HG03103 (cell line): ENCODE measurements around the gene HPD.
A peak's percentile ranks its signal among the peaks of the same experiment; 100 is the strongest.
"Not testable (repeated sequence)": the region's sequence is repeated elsewhere in the genome, so short reads cannot be mapped to it uniquely, and the experiment has no call there.

Experiments
- ATAC-seq: cut with Tn5 transposase; IDR thresholded peaks from one replicate; pipeline ENCODE4 v1.9.1; 2021; ENCODE audit warnings: low read depth; ENCODE audit not compliant: unreplicated experiment

Gene HPD

DNA sequence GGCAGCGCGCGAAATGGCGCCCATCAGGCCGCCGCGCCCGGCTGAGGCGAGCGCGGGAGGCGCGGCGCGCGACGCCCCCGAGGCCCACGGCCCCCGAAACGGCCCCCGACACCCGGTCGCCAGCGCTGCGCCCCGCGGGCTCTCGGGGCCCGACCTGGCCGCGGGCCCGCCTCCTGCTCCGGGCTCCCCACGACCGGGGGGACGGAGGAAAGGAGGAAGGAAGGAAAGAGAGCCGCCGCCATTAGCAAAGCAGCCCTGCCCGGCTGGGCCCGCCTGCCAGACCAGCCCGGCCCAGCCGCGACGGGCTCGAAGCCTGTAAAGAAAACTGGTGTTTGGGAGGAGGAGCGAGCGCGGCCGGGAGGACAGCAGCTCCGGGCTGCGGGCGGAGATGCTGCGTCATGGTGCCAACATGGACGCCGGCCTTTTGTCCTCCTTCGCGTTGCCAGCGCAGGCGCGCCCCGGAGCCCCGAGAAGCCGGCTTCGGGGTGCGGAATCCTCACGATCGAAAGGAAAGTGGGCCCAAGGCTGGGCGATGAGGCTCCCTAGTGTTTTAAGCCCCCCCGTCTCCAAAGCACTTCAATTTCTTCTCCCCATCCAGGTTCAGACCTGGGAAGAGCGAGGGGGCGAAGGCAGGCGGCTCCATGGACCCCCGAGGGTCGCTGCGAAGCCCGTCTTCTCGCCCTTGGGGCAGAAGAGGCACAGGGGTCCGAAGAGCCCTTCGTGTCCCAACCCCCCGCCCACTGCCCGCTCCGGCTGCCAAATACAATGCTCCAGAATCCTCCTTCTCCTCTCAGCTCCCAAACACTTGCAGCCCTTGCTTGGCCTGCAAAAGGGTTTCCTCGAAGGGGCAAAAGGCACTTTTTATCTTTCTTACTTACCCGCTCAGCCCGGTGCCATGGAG lies 57.7 kb downstream of the HPD start:
- no peak for ATAC-seq

DNA sequence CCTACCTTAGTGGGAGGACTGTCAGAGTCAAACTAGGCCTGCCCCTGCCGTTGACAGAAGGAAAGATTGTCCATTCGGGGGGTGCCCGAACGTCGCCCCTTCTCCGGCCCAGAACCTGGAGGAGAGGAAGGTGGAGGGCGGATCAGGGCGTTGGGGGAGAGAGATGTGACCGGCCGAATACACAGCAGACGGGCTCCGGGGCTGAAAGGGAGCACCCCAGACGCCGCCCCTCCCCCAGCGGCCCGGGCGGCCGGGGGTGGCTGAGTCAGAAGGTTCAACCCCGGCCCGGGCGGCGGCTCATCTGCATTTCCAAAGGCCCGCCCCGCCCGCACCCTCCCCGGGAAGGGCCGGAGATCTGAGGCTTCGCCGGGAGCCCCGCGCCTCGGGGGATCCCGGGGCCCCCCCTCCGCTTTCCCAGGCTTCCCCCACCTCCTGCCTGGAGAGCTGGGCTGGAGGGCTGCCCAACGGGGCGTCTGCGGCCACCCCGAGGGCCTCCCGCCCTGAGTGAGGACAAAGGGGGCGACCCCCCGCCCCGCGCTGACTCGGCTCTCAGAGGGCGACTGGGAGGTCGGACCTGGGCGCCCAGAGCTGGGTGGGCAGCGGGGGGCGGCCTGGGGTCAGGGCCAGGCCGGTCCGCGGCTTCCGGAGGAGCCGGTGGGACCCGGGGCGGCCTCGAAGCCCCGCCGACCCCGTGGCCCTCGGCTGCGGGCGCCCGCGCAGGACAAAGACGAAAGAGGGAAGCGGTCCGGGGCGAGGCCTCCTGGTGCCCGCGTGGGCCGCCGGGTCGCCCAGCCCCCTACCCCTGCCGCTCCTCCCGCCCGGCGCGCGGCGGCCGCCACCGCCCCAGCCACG lies 58.6 kb downstream of the HPD start:
- no peak for ATAC-seq

DNA sequence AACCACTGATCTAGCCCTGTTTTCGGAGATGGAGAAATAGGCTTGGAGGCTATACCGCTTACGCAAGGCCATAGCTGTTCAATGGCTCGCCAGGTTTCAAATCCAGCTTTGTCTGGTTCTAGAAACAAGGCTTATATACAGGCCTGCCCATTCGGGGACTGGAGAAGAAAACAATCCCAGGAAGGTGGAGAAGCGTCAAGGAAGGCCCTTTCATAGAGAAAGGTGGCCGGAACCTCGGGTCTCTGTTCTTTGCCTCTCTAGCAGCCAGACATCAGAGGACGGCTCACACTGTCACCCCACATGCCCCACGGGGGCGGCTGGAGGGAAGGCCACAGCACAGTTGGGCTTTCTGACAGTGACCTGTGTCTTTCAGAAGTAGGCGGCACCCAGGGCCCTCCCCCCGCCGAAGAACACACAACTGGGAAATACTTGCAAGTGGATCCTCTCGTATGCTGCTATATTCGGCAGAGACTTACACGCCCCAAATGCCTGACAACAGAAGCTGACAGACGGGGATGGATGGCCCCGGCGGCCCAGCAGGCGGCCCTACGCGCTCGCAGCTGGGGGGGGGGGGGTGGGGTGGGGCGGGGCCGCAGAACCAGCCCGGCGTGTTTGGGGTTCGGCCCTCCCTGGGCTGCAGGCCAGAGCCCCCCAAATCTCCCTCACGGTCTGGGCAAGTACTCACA lies 59.4 kb downstream of the HPD start:
- ATAC-seq: no peak

DNA sequence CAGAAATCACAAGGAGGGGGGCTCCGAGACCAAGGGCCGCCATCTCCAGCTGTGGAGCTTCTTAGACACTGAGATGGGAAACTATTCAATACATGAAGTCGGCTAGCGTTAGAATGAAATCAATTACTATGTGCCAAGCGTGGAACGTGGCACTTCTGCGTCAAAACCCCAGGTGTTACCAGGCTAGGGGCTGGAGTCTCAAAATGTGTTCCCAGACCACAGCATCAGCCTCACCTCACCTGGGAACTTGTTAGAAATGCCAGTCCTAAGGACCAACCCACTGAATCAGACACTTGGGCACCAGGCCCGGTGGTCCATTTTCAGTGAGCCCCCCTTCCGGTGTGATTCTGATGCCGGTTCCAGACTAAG lies 59.9 kb downstream of the HPD start:
- ATAC-seq: no peak

DNA sequence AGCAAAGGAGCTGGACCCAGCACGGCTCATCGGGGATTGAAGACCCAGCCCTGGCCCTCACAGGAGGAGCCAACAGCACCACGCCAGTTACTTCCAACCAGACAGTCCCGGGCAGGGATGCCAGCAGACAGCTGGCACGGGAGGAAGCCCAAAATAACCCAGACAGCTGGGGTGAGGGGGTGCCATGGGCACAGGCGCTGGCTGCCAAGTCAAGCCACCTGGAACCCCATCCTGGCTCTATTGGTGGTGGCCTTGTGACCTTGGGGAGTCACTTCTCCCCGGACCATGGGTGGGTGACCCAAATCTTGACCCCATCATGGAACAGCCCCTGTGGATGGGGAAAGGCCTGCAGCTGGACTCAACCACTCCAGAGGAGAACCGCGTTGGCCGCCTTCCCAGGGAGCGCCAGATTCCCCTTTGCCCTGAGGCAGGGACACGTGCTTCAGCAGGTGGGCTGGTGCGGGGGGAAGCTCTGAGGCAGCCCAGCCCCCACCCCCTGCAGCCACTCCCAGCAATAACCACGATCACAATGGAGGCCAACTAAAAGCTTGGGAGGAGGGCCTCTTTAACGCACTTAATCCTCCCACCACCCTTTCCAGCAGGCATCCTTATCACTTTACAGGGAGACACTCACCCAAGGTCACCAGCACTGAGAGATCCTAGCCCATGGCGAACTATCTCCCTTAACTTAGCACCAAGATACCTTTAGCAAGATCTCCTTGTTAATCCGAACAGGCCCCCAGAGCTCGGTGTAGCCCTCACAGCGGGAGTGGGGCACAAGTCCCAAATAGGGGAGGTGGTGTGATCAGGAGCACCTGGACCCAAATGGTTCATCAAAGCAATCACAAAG lies 60.5 kb downstream of the HPD start:
- no peak for ATAC-seq

DNA sequence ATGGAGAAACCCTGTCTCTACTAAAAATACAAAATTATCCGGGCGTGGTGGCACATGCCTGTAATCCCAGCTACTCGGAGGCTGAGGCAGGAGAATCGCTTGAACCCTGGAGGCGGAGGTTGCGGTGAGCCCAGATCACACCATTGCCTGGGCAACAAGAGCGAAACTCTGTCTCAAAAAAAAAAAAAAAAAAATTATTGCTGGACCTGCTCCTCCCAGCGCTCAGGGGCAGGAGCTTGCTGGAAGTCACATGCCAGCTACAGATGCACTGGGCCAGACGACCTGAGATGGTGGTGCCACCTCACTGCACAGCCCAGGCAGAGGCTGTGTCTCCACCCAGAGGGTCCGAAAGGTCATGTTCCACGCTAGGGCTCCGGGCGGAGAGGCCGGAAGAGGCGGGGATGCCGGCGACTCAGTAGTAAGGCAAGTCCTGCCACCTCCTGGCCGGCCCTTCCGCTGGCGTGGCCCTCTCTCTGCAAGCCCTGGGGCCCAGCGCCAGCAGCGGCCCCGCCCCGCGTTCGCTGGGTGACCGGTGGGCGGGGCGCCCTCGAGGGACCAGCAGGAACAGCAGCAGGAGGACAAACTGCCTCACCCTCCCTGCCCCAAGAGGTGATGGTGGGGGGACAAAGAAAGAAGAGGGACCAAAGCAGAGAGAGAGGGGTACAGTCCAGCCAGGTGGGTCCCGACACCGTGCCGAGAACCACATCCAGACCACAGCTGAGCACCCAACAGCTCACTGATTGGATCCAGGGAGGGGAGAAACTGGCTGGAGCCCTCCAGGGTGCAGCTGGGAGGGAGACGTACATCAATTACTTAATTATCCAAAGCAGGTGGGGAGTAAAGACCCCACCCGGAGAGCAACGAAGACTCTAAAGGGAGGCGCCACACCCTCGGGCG lies 61.6 kb downstream of the HPD start:
- ATAC-seq: no peak

DNA sequence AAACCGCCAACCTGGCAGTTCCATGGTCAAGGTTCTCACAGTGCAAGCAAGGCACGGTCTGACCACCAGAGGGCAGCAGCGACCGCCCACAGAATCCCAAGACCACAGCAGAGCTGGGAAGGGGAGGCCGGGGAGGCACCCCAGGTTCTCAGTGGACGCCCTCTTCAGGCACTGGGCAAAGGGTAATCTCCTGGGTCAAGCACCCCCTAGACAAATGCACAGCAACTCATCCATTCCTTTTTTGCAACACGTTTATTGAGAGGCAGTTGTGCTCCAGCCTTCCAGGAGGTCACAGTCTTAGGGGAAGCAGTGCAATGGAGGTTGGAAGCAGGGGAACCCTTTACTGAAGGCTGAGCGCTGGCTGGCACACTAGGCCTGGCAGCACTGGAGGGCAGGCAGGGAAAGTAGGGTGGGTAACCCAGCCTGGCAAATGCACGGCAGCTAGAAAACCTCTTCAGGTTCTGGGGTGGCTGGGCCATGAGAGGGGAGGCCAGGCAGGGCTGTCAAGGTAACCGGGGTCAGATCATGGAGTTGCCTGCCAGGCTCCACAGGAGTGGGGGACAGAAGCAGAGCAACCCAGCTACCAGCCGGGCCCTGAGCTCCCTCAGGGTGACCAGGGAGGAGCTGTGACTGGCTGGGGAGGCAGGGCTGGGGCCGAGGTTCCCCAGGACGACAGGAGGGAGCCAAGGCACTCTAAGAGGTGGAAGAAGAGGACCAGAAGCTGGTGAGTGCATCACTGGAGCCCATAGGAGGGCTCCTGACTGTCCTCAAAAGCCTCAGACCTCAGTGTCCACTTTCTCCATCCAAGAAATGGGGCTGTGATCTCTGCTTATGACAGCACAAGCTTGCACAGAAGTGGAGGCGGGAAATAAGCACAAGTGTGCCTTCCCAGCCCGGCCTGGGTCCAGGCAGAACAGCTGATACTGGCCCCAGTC lies 63.4 kb downstream of the HPD start:
- ATAC-seq: no peak

DNA sequence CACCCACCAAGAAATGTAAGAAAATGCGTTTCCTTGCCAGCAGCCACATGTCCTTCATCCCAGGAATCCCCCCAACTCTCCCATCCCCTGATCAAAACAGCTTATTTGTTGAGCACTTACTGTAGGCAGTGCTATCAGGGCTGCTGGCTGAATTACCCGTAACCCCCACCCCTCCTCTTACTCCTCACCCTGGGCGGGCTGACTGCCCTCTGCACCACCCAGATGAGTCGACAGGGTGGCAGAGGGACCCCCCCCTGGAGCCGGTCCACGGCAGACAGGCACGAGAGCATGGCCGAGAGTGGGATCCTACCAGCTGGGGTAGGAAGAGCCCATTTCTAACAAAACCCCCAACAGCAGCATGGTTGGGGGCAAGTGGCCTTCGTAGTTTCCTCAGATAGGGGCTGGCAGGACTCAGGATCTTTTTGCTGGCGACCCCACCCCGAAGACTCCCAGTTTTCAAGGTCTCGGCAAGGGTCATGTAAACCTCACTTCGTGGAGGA lies 64.1 kb downstream of the HPD start:
- no peak for ATAC-seq

DNA sequence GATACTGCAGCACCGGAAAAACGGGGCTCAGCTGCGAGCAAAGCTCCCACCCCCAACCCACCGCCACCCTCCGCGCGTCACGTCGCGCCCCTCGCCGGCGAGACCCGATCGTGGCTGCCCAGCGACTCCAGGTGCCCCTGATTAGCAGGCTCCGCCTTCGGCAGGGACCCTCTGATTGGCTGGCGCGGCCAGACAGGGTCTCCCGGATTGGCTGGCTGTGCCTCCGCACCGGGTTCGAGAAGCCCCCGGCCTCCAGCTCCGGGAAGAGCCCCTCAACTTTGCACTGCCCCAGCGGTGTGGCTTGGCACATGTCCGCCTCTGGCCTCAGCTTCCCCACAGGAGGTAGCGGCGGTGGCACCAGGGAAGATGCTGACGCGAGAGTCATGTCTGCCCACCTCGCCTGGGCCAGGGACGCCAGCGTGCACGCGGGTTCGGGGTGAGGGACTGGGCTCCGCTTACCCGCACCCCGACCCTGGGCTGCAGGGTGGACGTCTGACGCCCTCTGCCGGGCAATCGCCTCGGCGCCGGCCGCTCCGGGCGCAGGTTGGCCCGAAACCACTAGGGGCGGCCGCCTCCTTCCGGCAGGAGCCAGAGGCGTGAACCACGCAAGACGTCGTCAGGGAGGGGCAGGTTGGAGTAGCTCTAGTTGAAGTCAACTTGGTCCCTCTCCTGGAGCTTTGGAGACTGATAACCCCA lies 64.7 kb downstream of the HPD start:
- ATAC-seq: peak; percentile 30

DNA sequence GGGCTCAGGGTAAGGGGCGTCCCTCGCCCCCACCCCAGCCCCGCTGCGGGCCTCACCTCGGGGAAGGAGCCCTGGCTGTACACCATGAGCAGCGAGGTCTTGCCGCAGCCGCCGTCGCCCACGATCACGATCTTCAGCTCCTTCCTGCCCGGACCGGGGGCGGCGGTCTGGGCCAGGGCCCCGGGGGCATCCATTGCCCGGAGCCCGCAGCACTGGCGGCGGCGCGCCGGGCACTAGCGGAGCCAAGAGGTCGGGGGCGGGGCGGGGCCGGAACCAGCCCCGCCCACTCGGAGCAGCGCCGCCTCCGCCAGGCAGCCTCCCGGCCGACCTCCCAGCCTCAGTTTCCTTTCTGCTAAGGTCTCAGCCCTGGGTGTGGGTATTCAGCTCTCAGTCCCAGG lies 65.2 kb downstream of the HPD start, which contains the start of gene RHOF:
Gene RHOF, minus strand, starts transcription at position 249 of the 398 bp plus-strand sequence. Its CDS starts 55 bp downstream, at position 194.
- peak; percentile 11 for ATAC-seq

DNA sequence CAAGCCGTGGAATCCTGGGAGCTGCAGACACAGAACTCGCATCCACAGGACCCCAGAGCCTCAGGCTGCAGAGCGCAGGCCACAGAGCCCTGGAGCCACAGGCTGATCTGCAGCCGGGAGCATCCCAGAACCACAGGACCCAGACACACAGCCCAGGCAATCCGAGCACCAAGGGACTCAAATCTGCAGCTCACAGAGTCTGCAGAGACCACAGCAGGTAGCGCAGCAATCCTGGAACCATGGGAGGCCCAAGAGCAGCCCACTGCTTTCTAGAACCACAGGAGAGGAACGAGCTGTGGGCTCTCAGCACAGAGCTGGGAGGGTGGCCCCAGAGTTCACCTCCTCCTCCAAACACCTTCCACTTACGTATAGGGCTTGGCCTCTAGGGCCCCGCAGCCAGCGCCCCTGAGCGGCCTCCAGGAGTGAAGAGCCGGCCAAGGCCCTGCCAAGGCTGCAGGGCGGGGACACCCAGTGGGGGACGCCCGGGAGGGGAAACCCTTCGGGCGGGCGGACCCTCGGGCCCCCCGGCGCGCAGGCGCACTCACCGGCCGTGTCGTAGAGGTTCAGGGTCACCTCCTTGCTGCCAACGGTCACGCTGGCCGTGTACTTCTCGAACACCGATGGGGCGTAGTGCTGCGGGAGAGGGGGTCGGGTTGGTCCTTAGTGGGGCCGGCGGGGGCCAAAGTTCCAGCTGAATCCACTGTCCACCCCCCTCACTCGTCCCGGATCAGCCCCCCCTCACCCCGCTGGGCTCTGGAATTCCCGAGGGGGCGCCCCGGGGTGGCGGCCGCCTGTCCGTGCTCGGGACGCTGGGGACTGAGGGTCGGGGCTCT lies 65.8 kb downstream of the HPD start:
- ATAC-seq: no peak

DNA sequence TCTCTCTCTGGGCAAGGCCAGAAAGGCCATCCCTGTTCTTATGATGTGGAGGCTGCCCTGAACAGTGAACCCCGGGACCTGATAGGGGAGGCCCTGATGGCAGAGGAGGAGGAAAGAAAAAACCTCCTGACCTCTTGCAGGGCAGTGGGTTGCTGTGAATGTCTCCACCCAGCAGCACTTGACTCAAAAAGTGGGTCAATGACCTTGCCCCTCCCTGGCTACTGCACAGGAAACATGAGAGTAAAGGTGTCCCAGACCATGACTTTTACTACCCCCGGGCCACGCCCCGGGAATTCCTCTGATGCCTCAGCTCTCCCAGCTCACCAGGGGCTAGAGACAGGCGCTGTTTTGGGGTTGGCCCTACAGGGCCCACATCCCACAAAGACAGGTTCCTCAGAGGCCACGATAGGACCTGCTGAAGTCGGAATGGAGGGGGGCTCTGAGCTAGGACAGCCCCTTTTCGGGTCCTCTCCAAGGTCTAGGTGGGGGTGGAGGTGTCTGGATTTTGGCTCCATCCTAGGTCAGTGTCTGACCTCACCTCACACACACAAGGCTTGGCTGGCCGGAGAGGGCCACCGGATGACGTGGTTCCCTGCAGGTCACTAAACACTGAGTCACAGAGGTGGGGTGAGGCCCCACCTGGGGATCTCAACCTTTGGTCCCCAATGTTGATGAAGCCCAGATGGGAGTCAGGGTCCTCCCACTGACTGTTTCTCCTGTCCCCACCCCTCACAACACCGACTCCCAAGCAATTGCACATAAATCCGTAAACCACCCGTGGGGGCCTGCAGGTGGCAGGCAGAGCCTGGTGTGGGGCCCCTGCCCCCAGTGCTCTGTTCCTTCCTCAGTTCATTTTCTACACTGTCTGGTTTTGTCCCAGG lies 66.7 kb downstream of the HPD start:
- ATAC-seq: no peak

DNA sequence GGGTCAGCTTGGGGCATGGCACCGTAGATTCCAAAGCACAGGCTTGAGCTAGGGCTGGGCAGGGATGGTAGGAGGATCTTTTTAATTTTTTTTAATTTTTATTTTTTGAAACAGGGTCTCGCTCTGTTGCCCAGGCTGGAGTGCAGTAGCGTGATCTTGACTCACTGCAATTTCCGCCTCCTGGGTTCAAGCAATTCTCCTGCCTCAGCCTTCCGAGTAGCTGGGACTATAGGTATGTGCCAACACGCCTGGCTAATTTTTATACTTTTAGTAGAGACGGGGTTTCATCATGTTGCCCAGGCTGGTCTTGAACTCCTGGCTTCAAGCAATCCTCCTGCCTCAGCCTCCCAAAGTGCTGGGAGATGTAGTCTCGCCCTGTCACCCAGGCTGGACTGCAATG lies 67.9 kb downstream of the HPD start:
- ATAC-seq: not testable (repeated sequence)

DNA sequence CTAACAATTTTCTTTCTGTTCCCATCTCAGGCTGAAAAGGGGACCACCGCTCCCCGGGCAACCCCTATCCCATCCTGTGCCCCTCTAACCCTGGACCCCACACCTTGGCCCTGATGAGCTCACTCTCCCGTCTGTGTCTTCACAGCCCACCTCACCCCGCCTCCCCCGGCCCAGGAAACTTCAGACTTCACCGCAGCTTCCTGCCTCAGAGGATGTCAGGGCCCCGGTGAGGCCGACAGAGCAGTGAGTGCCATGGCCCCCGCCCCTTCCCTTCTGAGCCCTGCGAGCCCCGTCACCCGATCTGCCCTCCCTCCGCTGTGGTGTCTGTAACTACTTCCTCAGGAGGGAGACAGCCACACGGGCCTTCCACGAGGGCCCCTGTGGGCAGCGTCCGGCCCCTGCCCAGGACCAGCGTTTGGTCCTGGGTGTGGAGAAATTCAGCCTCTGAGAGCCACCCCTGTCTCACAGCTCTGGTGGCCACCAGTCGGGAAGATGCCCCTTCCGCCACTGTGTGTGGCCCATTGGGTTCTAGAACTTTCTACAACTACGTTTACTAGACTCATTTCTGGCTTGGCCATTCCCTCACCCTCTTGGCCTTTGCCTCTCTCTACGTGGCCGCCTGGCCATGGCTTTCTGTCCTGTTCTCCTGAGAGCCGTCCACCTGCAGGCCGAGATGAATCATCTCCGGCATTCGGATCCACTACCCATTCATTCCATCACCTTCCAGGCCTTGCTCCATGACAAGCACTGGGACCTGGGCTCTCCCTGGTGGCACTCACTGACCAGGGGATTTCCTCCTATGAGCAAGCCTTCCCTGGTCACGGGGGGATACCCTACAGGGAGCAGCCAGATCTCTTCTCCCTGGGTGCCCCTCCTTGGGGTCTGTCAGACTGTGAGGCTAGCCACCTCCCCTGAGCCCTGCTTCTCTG lies 68.6 kb downstream of the HPD start:
- peak; percentile 41 for ATAC-seq
